Caco-2 (cell line): ENCODE results near the gene ZNF668. TPM values are rescaled to one million over a fixed set of nuclear protein-coding genes. Genes with fewer than 3 reads are reported as not detected.
A peak's percentile ranks its signal among the peaks of the same experiment; 100 is the strongest.

ENCODE experiments used
- BruUV-seq: library from RNA; stranded (reverse); fragments of 400-500 nt; replicated peaks from 2 replicates; lab custom pipeline; 2021; lab: Mats Ljungman, UMichigan
- CTCF ChIA-PET: fragments of 300-600 bp; sonication (Branson Sonifier 250); formaldehyde crosslinking; loops from one replicate; lab custom pipeline; 2022; ENCODE audit warnings: antibody characterized with exemption; lab: Charles Lee
- POLR2A ChIA-PET: fragments of 300-600 bp; sonication (Branson Sonifier 250); formaldehyde crosslinking; loops from one replicate; lab custom pipeline; 2022; ENCODE audit warnings: antibody characterized with exemption; lab: Charles Lee
- DNase-seq, 2 experiments: peaks; one replicate each; pipeline versions ENCODE4 v3.0.0 to v3.0.0-alpha.2; 2020 to 2022
- H3K27me3 ChIP-seq: replicated peaks from 2 replicates; pipeline ENCODE4 v1.6.0; 2011; ENCODE audit warnings: low read length; ENCODE audit not compliant: control insufficient read depth, insufficient read depth
- H3K36me3 ChIP-seq: 2 replicates; pipeline ENCODE4 v1.5.1; 2011; ENCODE audit warnings: low read length; ENCODE audit not compliant: control insufficient read depth, insufficient read depth
- H3K4me1 ChIP-seq: fragments of 250-450 bp; sonication (Bioruptor Pico); 2 replicates; pipeline ENCODE4 v1.5.1; 2020; ENCODE audit warnings: mild to moderate bottlenecking
- H3K4me3 ChIP-seq: 2 replicates; pipeline ENCODE4 v1.5.1; 2011; ENCODE audit warnings: low read depth, mild to moderate bottlenecking, control low read depth, low read length
- H3K9me3 ChIP-seq: fragments of 250-450 bp; sonication (Bioruptor Pico); 2 replicates; pipeline ENCODE4 v1.5.1; 2020; ENCODE audit warnings: mild to moderate bottlenecking, moderate library complexity
- H3K27ac Mint-ChIP-seq: one replicate; pipeline ENCODE4 v1.8.0; 2022; ENCODE audit warnings: mixed read lengths; ENCODE audit not compliant: unreplicated experiment
- H3K27me3 Mint-ChIP-seq: one replicate; pipeline ENCODE4 v1.8.0; 2022; ENCODE audit warnings: mixed read lengths; ENCODE audit not compliant: insufficient read depth, unreplicated experiment
- H3K36me3 Mint-ChIP-seq: one replicate; pipeline ENCODE4 v1.8.0; 2022; ENCODE audit warnings: mild to moderate bottlenecking, mixed read lengths; ENCODE audit not compliant: insufficient read depth, unreplicated experiment
- H3K4me1 Mint-ChIP-seq: one replicate; pipeline ENCODE4 v1.8.0; 2022; ENCODE audit warnings: low read depth, mixed read lengths; ENCODE audit not compliant: unreplicated experiment
- H3K4me3 Mint-ChIP-seq: one replicate; pipeline ENCODE4 v1.8.0; 2022; ENCODE audit warnings: mild to moderate bottlenecking, moderate library complexity, mixed read lengths; ENCODE audit not compliant: unreplicated experiment
- H3K9me3 Mint-ChIP-seq: one replicate; pipeline ENCODE4 v1.8.0; 2022; ENCODE audit warnings: mixed read lengths; ENCODE audit not compliant: unreplicated experiment
- CTCF ChIP-seq, 2 experiments: fragments of 200-600 bp in 1 of 2; IDR thresholded peaks; 1 replicate in 1 of 2; 2 replicates in 1 of 2; pipeline versions ENCODE4 v1.5.1 to v1.8.0; 2011 to 2022; ENCODE audit warnings: antibody characterized with exemption in 1 of 2, control low read depth in 1 of 2, inconsistent platforms in 1 of 2, low read depth in 1 of 2, low read length in 1 of 2, mild to moderate bottlenecking in 1 of 2, moderate library complexity in 1 of 2; ENCODE audit not compliant: insufficient read depth in 1 of 2, severe bottlenecking in 1 of 2, unreplicated experiment in 1 of 2
- intact Hi-C: fragments of 100-400 bp; cut with micrococcal nuclease; formaldehyde crosslinking; loops from one replicate; pipeline ENCODE4 v1.10.0; 2022; ENCODE audit not compliant: unreplicated experiment
- total RNA-seq: library from RNA; stranded (reverse); gene quantifications from 2 replicates; pipeline ENCODE4 v1.2.3, GENCODE V29; 2022

ZNF668 gene
- total RNA-seq, 1 experiment from 2014 or later = 8.7 TPM

GRCh38 chr16:31114468-31114867 lies 40.4 kb upstream of the ZNF668 start:
- no peaks in the 10 kb centered on the region for H3K9me3 ChIP-seq
- no TSS peak for BruUV-seq
- no peak for DNase-seq
- no peaks in the 10 kb centered on the region for H3K27me3 ChIP-seq
- intact Hi-C loops = no loop called here
- peaks cover 16% of the 10 kb centered on the region for H3K4me1 ChIP-seq
- POLR2A ChIA-PET = no interaction called here
- Mint-ChIP-seq H3K36me3 (peaks cover 38% of the 10 kb centered on the region), H3K4me3 (no peak overlapping the region), H3K27me3 (no peaks in the 10 kb centered on the region), H3K27ac (no peak overlapping the region), H3K4me1 (peaks cover 20% of the 10 kb centered on the region), H3K9me3 (no peaks in the 10 kb centered on the region)
- no peak for TF ChIP-seq CTCF (IDR thresholded peaks at IDR 0.05; ENCODE audit: insufficient read depth in 1 of 2, low read depth in 1 of 2, low read length in 1 of 2, severe bottlenecking in 1 of 2, unreplicated experiment in 1 of 2)
- H3K36me3 ChIP-seq = peaks cover 2% of the 10 kb centered on the region; the same call in 1 of the 2 replicates
- CTCF ChIA-PET = no interaction called here
- no peak overlapping the region for H3K4me3 ChIP-seq

- Mint-ChIP-seq H3K9me3 (no peaks in the 10 kb centered on the region), H3K4me3 (no peak overlapping the region), H3K27ac (no peak overlapping the region), H3K36me3 (peaks cover 36% of the 10 kb centered on the region), H3K4me1 (peaks cover 18% of the 10 kb centered on the region), H3K27me3 (no peaks in the 10 kb centered on the region)
- intact Hi-C loops = no loop called here
- H3K9me3 ChIP-seq = no peaks in the 10 kb centered on the region
- DNase-seq = peak in 1 of 2 experiments; percentile 43
- BruUV-seq = no TSS peak
- CTCF ChIA-PET = no interaction called here
- no peak for TF ChIP-seq CTCF (IDR thresholded peaks at IDR 0.05; ENCODE audit: insufficient read depth in 1 of 2, low read depth in 1 of 2, low read length in 1 of 2, severe bottlenecking in 1 of 2, unreplicated experiment in 1 of 2)
- POLR2A ChIA-PET = no interaction called here
- H3K27me3 ChIP-seq = no peaks in the 10 kb centered on the region
- H3K4me1 ChIP-seq = peaks cover 16% of the 10 kb centered on the region
- no peak overlapping the region for H3K4me3 ChIP-seq
- no peaks in the 10 kb centered on the region for H3K36me3 ChIP-seq
These were observed 39.4 kb upstream of the ZNF668 start for GRCh38 chr16:31113121-31114120.

GRCh38 chr16:31112711-31113110 lies 38.7 kb upstream of the ZNF668 start:
- POLR2A ChIA-PET = no interaction called here
- DNase-seq = no peak
- Mint-ChIP-seq H3K27me3 (no peaks in the 10 kb centered on the region), H3K9me3 (no peaks in the 10 kb centered on the region), H3K4me1 (peaks cover 12% of the 10 kb centered on the region), H3K27ac (no peak overlapping the region), H3K36me3 (peaks cover 31% of the 10 kb centered on the region), H3K4me3 (no peak overlapping the region)
- Histone ChIP-seq H3K4me1 (peaks cover 16% of the 10 kb centered on the region), H3K9me3 (no peaks in the 10 kb centered on the region), H3K36me3 (no peaks in the 10 kb centered on the region), H3K4me3 (no peak overlapping the region), H3K27me3 (no peaks in the 10 kb centered on the region)
- BruUV-seq = no TSS peak
- CTCF ChIA-PET = no interaction called here
- intact Hi-C loops = no loop called here
- TF ChIP-seq CTCF (IDR thresholded peaks at IDR 0.05; ENCODE audit: insufficient read depth in 1 of 2, low read depth in 1 of 2, low read length in 1 of 2, severe bottlenecking in 1 of 2, unreplicated experiment in 1 of 2) = no peak
